ENCODE results near the gene ATG9B.
"Not testable (repeated sequence)": the region's sequence is repeated elsewhere in the genome, so short reads cannot be mapped to it uniquely, and the experiment has no call there.

DNA sequence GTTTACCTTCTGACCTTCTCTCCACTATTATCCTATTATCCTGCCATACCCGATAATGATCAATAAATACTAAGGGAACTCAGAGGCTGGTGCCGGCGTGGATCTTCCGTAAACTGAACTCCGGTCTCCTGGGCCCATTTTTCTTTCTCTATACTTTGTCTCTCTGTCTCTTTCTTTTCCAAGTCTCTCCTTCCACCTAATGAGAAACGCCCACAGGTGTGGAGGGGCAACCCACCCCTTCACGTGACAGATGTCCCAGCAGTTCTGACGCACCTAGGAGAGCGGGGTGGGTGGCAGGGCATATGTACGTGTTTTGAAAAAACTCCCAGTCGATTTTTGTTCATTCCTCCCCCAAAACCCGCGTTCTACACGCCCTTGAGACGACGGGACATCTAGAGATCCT lies 3.4 kb upstream of the ATG9B start:
- TF ChIP-seq CTCF, POLR2A (IDR thresholded peaks at IDR 0.05): not testable (repeated sequence)

Measured in body of pancreas (tissue), 4 donors.